Mesothelial cell of epicardium (in vitro differentiated cells): ENCODE measurements around the gene FAAP20. TPM values are rescaled to one million over a fixed set of nuclear protein-coding genes. Genes with fewer than 3 reads are reported as not detected.

Experiments
- DNase-seq, 2 experiments: peaks; one replicate each; pipeline ENCODE4 v3.0.0; 2021; ENCODE audit warnings: low spot score in 2 of 2; ENCODE audit not compliant: unreplicated experiment in 2 of 2
- H3K27ac Mint-ChIP-seq: 2 replicates; pipeline ENCODE4 v1.8.0; 2021; ENCODE audit warnings: mixed read lengths
- H3K27me3 Mint-ChIP-seq: 2 replicates; pipeline ENCODE4 v1.8.0; 2021; ENCODE audit warnings: low read depth, mixed read lengths
- H3K36me3 Mint-ChIP-seq: 2 replicates; pipeline ENCODE4 v1.8.0; 2021; ENCODE audit warnings: mixed read lengths
- H3K4me1 Mint-ChIP-seq: 2 replicates; pipeline ENCODE4 v1.8.0; 2021; ENCODE audit warnings: mixed read lengths
- H3K4me3 Mint-ChIP-seq: 2 replicates; pipeline ENCODE4 v1.8.0; 2021; ENCODE audit warnings: mild to moderate bottlenecking, moderate library complexity, mixed read lengths
- H3K9me3 Mint-ChIP-seq: 2 replicates; pipeline ENCODE4 v1.8.0; 2021; ENCODE audit warnings: mixed read lengths
- CTCF ChIP-seq: fragments of 200-600 bp; sonication (generic); IDR thresholded peaks from one replicate; pipeline ENCODE4 v1.5.0; 2021; ENCODE audit warnings: antibody characterized with exemption; ENCODE audit not compliant: unreplicated experiment
- total RNA-seq: library from RNA; stranded (reverse); gene quantifications from 3 replicates; pipeline ENCODE4 v1.2.1, GENCODE V29; 2021

FAAP20 gene
- 92.2 to 100 TPM (median 94.1 TPM) in 3 replicates for total RNA-seq

GRCh38 chr1:2194319-2194897 is at the start of gene FAAP20:
Gene FAAP20, minus strand, starts transcription at chr1:2194772. Its CDS starts 23 bp downstream, at chr1:2194749.
- DNase-seq = no peak
- no peaks in the 10 kb centered on the region for H3K9me3 Mint-ChIP-seq
- peak within 1 kb of the TSS; percentile 93 for H3K27ac Mint-ChIP-seq
- H3K36me3 Mint-ChIP-seq = no peaks in the 10 kb centered on the region
- H3K4me3 Mint-ChIP-seq = peak within 1 kb of the TSS; percentile 86
- H3K27me3 Mint-ChIP-seq = no peaks in the 10 kb centered on the region
- TF ChIP-seq CTCF = no peak
- peaks cover 16% of the 10 kb centered on the region for H3K4me1 Mint-ChIP-seq

GRCh38 chr1:2242814-2243725 is 48.5 kb upstream of the FAAP20 start:
- peaks cover 41% of the 10 kb centered on the region for H3K4me1 Mint-ChIP-seq

GRCh38 chr1:2241820-2242219 is 47.2 kb upstream of the FAAP20 start:
- peaks cover 2% of the 10 kb centered on the region for H3K36me3 Mint-ChIP-seq
- TF ChIP-seq CTCF = no peak
- peak overlapping the region; percentile 32 for H3K27ac Mint-ChIP-seq
- H3K4me1 Mint-ChIP-seq = peaks cover 38% of the 10 kb centered on the region
- H3K4me3 Mint-ChIP-seq = no peak overlapping the region
- H3K27me3 Mint-ChIP-seq = no peaks in the 10 kb centered on the region
- DNase-seq = no peak
- H3K9me3 Mint-ChIP-seq = no peaks in the 10 kb centered on the region

More at GRCh38 chr1:2242814-2243725, 48.5 kb upstream of the FAAP20 start:
- TF ChIP-seq CTCF = no peak
- no peak for DNase-seq
- Mint-ChIP-seq H3K36me3 (peaks cover 2% of the 10 kb centered on the region), H3K27me3 (no peaks in the 10 kb centered on the region), H3K9me3 (no peaks in the 10 kb centered on the region), H3K27ac (peak overlapping the region; percentile 47), H3K4me3 (no peak overlapping the region)

GRCh38 chr1:2240270-2241156 is 45.9 kb upstream of the FAAP20 start:
- Mint-ChIP-seq H3K4me3 (peak overlapping the region; percentile 25), H3K36me3 (peaks cover 2% of the 10 kb centered on the region), H3K27me3 (no peaks in the 10 kb centered on the region), H3K4me1 (peaks cover 38% of the 10 kb centered on the region), H3K27ac (peak overlapping the region; percentile 87), H3K9me3 (no peaks in the 10 kb centered on the region)
- TF ChIP-seq CTCF = no peak
- peak in 1 of 2 experiments; percentile 76 for DNase-seq

GRCh38 chr1:2239384-2239985 is 44.9 kb upstream of the FAAP20 start:
- TF ChIP-seq CTCF = no peak
- Mint-ChIP-seq H3K9me3 (no peaks in the 10 kb centered on the region), H3K27me3 (no peaks in the 10 kb centered on the region), H3K4me1 (peaks cover 44% of the 10 kb centered on the region), H3K27ac (peak overlapping the region; percentile 87), H3K36me3 (peaks cover 2% of the 10 kb centered on the region), H3K4me3 (peak overlapping the region; percentile 14)
- no peak for DNase-seq
